GM23338 (cell line): ENCODE results near the gene DGLUCY. TPM values are rescaled to one million over a fixed set of nuclear protein-coding genes. Genes with fewer than 3 reads are reported as not detected.

ENCODE experiments used
- ATAC-seq: fragments of 200-7000 bp; cut with Tn5 transposase; 3 replicates; pipeline ENCODE4 v1.9.1; 2020
- DNase-seq: peaks from one replicate; pipeline ENCODE4 v3.0.0-alpha.2; 2015; ENCODE audit warnings: low spot score
- H2AFZ ChIP-seq: fragments of 200-600 bp; sonication (generic); 2 replicates; pipeline ENCODE4 v1.8.0; 2016; ENCODE audit warnings: antibody characterized with exemption, mild to moderate bottlenecking, moderate library complexity
- H3F3A ChIP-seq: fragments of 200-600 bp; sonication (generic); replicated peaks from 2 replicates; pipeline ENCODE4 v1.8.0; 2017; ENCODE audit warnings: antibody characterized with exemption, mixed run types, low read depth
- H3K27ac ChIP-seq: fragments of 200-600 bp; sonication (generic); 2 replicates; pipeline ENCODE4 v1.6.1; 2016; ENCODE audit warnings: low read depth
- H3K27me3 ChIP-seq: fragments of 200-600 bp; sonication (generic); 2 replicates; pipeline ENCODE4 v1.8.0; 2016; ENCODE audit warnings: mild to moderate bottlenecking, mixed run types, moderate library complexity; ENCODE audit not compliant: insufficient read depth
- H3K36me3 ChIP-seq: fragments of 200-600 bp; sonication (generic); 2 replicates; pipeline ENCODE4 v1.8.0; 2016; ENCODE audit warnings: mild to moderate bottlenecking; ENCODE audit not compliant: insufficient read depth
- H3K4me1 ChIP-seq: fragments of 200-600 bp; sonication (generic); 2 replicates; pipeline ENCODE4 v1.8.0; 2016; ENCODE audit warnings: mild to moderate bottlenecking, moderate library complexity; ENCODE audit not compliant: insufficient read depth
- H3K4me2 ChIP-seq: fragments of 200-600 bp; sonication (generic); 2 replicates; pipeline ENCODE4 v1.7.1; 2017; ENCODE audit warnings: mixed run types
- H3K4me3 ChIP-seq: fragments of 200-600 bp; sonication (generic); 2 replicates; pipeline ENCODE4 v1.6.1; 2016; ENCODE audit warnings: mixed run types
- H3K79me2 ChIP-seq: fragments of 200-600 bp; sonication (generic); replicated peaks from 2 replicates; pipeline ENCODE4 v1.8.0; 2017; ENCODE audit warnings: mild to moderate bottlenecking; ENCODE audit not compliant: insufficient read depth
- H3K9me2 ChIP-seq: fragments of 200-600 bp; sonication (generic); 2 replicates; pipeline ENCODE4 v1.8.0; 2017; ENCODE audit not compliant: insufficient read depth
- H4K20me1 ChIP-seq: fragments of 200-600 bp; sonication (generic); replicated peaks from 2 replicates; pipeline ENCODE4 v1.8.0; 2017; ENCODE audit warnings: mild to moderate bottlenecking; ENCODE audit not compliant: insufficient read depth
- H3K27ac Mint-ChIP-seq: 2 replicates; pipeline ENCODE4 v1.8.0; 2020; ENCODE audit warnings: inconsistent platforms, mild to moderate bottlenecking, moderate library complexity, mixed read lengths
- H3K27me3 Mint-ChIP-seq: 3 replicates; pipeline ENCODE4 v1.8.0; 2022; ENCODE audit warnings: low read depth, mild to moderate bottlenecking, moderate library complexity, mixed read lengths, inconsistent platforms; ENCODE audit not compliant: insufficient read depth, poor library complexity
- H3K36me3 Mint-ChIP-seq: 3 replicates; pipeline ENCODE4 v1.8.0; 2021; ENCODE audit warnings: low read depth, mild to moderate bottlenecking, inconsistent platforms, moderate library complexity, mixed read lengths
- H3K4me1 Mint-ChIP-seq: 3 replicates; pipeline ENCODE4 v1.8.0; 2020; ENCODE audit warnings: mild to moderate bottlenecking, inconsistent platforms, mixed read lengths
- H3K4me3 Mint-ChIP-seq: 3 replicates; pipeline ENCODE4 v1.8.0; 2021; ENCODE audit warnings: moderate library complexity, mild to moderate bottlenecking, inconsistent platforms, mixed read lengths
- H3K9me3 Mint-ChIP-seq: 3 replicates; pipeline ENCODE4 v1.8.0; 2020; ENCODE audit warnings: moderate library complexity, mild to moderate bottlenecking, inconsistent platforms, mixed read lengths
- CREB1 ChIP-seq: fragments of 250-450 bp; sonication (Bioruptor Pico); IDR thresholded peaks from 2 replicates; pipeline ENCODE4 v1.5.0; 2020; ENCODE audit warnings: low read depth, mild to moderate bottlenecking, moderate library complexity
- EZH2 ChIP-seq: fragments of 200-600 bp; sonication (generic); IDR thresholded peaks from one replicate; pipeline ENCODE4 v1.8.0; 2017; ENCODE audit warnings: antibody characterized with exemption, mild to moderate bottlenecking, low read depth; ENCODE audit not compliant: unreplicated experiment
- EZH2phosphoT487 ChIP-seq: fragments of 200-600 bp; sonication (generic); IDR thresholded peaks from one replicate; pipeline ENCODE4 v1.8.1; 2018; ENCODE audit warnings: antibody characterized with exemption; ENCODE audit not compliant: unreplicated experiment
- JUNB ChIP-seq: IDR thresholded peaks from one replicate; pipeline ENCODE4 v1.6.1; 2016; ENCODE audit warnings: antibody characterized with exemption; ENCODE audit not compliant: unreplicated experiment
- NANOG ChIP-seq: IDR thresholded peaks from 2 replicates; pipeline ENCODE4 v1.6.1; 2016; ENCODE audit warnings: antibody characterized with exemption, borderline replicate concordance
- POLR2AphosphoS5 ChIP-seq: IDR thresholded peaks from 2 replicates; pipeline ENCODE4 v1.6.1; 2016; ENCODE audit warnings: antibody characterized with exemption, low read depth
- STAT1 ChIP-seq: IDR thresholded peaks from one replicate; pipeline ENCODE4 v1.6.1; 2016; ENCODE audit warnings: antibody characterized with exemption; ENCODE audit not compliant: unreplicated experiment
- ZNF114 ChIP-seq: fragments of 250-450 bp; sonication (Bioruptor Pico); IDR thresholded peaks from 2 replicates; pipeline ENCODE4 v1.5.0; 2020; ENCODE audit warnings: mild to moderate bottlenecking, moderate library complexity
- ZNF331 ChIP-seq: fragments of 250-450 bp; sonication (Bioruptor Pico); IDR thresholded peaks from 2 replicates; pipeline ENCODE4 v1.5.0; 2020; ENCODE audit warnings: low read depth, mild to moderate bottlenecking, moderate library complexity
- polyA plus RNA-seq: library from polyadenylated mRNA; unstranded; fragments of >200 nt; fragmentation: Nextera tagmentation; extraction: Ambion mirVana; gene quantifications from 2 replicates; pipeline ENCODE4 v1.2.1, GENCODE V29; 2016
- total RNA-seq: library from RNA; depleted of rRNA; stranded (reverse); fragments of >200 nt; shearing (Covaris generic); gene quantifications from 2 replicates; pipeline ENCODE4 v1.2.3, GENCODE V29; 2014
- TF ChIP-seq, protein P1 (sequence below), 2 experiments: fragments of 200-600 bp in 1 of 2; sonication (generic) in 1 of 2; conservative IDR thresholded peaks; 2 replicates each; pipeline versions ENCODE4 v1.5.1 to v1.6.1; 2016 to 2017; ENCODE audit warnings: antibody characterized with exemption in 2 of 2, low read depth in 2 of 2, mild to moderate bottlenecking in 2 of 2, moderate library complexity in 1 of 2
- TF ChIP-seq, protein P2 (sequence below): IDR thresholded peaks from one replicate; pipeline ENCODE4 v1.6.1; 2018; ENCODE audit warnings: antibody characterized with exemption; ENCODE audit not compliant: unreplicated experiment
- TF ChIP-seq, protein P3 (sequence below): IDR thresholded peaks from 2 replicates; pipeline ENCODE4 v1.6.1; 2016; ENCODE audit warnings: antibody characterized with exemption
- TF ChIP-seq, protein P4 (sequence below): fragments of 250-450 bp; sonication (Bioruptor Pico); IDR thresholded peaks from 2 replicates; pipeline ENCODE4 v1.5.0; 2020; ENCODE audit warnings: mild to moderate bottlenecking, moderate library complexity

Gene DGLUCY
- total and polyA plus RNA-seq, 2 experiments from 2014 or later, result 14.6 to 31.6 TPM

DNA sequence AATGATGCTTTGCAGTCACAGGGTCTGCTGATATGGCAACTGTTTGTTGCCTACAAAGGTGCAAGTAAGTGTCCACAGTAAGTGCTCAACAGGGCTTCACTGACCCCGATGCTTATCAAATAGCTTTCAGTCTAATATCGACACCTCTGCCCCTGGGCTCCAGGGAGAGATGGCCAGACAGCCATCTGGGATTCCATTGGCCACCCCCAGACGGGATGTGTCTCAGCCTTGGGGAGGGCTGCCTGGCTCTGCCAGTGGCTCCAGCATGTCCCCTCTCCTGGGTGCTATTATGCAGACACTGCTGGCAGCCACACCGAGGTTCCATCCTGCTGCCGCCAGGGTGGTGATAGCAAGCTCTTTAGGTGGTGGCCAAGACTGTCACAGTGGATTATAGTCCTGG, 57.4 kb downstream of the DGLUCY start:
- ATAC-seq (no peak), DNase-seq (no peak)
- H3F3A ChIP-seq, result no peaks in the 10 kb centered on the region
- no peak overlapping the region for H2AFZ ChIP-seq
- H3K4me1 ChIP-seq, result no peaks in the 10 kb centered on the region
- no peak overlapping the region for H3K4me3 ChIP-seq
- no peak overlapping the region for H3K27ac ChIP-seq
- Mint-ChIP-seq H3K9me3 (no peaks in the 10 kb centered on the region), H3K4me3 (no peak overlapping the region), H3K4me1 (no peaks in the 10 kb centered on the region; the same call in 2 of the 3 replicates), H3K27ac (no peak overlapping the region), H3K27me3 (peaks cover 3% of the 10 kb centered on the region), H3K36me3 (peaks cover 7% of the 10 kb centered on the region; the same call in 2 of the 3 replicates)
- no peaks in the 10 kb centered on the region for H3K36me3 ChIP-seq
- TF ChIP-seq ZNF114 (CRISPR knock-in tag) (no peak), ZNF331 (CRISPR knock-in tag) (no peak), JUNB (no peak), NANOG (no peak), CREB1 (CRISPR knock-in tag) (no peak), POLR2AphosphoS5 (no peak), EZH2phosphoT487 (no peak), EZH2 (no peak), STAT1 (no peak)
- TF ChIP-seq, protein P1, sequence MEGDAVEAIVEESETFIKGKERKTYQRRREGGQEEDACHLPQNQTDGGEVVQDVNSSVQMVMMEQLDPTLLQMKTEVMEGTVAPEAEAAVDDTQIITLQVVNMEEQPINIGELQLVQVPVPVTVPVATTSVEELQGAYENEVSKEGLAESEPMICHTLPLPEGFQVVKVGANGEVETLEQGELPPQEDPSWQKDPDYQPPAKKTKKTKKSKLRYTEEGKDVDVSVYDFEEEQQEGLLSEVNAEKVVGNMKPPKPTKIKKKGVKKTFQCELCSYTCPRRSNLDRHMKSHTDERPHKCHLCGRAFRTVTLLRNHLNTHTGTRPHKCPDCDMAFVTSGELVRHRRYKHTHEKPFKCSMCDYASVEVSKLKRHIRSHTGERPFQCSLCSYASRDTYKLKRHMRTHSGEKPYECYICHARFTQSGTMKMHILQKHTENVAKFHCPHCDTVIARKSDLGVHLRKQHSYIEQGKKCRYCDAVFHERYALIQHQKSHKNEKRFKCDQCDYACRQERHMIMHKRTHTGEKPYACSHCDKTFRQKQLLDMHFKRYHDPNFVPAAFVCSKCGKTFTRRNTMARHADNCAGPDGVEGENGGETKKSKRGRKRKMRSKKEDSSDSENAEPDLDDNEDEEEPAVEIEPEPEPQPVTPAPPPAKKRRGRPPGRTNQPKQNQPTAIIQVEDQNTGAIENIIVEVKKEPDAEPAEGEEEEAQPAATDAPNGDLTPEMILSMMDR (conservative IDR thresholded peaks at IDR 0.05; ENCODE audit: low read depth in 2 of 2), result no peak
- TF ChIP-seq, protein P2, sequence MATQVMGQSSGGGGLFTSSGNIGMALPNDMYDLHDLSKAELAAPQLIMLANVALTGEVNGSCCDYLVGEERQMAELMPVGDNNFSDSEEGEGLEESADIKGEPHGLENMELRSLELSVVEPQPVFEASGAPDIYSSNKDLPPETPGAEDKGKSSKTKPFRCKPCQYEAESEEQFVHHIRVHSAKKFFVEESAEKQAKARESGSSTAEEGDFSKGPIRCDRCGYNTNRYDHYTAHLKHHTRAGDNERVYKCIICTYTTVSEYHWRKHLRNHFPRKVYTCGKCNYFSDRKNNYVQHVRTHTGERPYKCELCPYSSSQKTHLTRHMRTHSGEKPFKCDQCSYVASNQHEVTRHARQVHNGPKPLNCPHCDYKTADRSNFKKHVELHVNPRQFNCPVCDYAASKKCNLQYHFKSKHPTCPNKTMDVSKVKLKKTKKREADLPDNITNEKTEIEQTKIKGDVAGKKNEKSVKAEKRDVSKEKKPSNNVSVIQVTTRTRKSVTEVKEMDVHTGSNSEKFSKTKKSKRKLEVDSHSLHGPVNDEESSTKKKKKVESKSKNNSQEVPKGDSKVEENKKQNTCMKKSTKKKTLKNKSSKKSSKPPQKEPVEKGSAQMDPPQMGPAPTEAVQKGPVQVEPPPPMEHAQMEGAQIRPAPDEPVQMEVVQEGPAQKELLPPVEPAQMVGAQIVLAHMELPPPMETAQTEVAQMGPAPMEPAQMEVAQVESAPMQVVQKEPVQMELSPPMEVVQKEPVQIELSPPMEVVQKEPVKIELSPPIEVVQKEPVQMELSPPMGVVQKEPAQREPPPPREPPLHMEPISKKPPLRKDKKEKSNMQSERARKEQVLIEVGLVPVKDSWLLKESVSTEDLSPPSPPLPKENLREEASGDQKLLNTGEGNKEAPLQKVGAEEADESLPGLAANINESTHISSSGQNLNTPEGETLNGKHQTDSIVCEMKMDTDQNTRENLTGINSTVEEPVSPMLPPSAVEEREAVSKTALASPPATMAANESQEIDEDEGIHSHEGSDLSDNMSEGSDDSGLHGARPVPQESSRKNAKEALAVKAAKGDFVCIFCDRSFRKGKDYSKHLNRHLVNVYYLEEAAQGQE, result no peak
- TF ChIP-seq, protein P3, sequence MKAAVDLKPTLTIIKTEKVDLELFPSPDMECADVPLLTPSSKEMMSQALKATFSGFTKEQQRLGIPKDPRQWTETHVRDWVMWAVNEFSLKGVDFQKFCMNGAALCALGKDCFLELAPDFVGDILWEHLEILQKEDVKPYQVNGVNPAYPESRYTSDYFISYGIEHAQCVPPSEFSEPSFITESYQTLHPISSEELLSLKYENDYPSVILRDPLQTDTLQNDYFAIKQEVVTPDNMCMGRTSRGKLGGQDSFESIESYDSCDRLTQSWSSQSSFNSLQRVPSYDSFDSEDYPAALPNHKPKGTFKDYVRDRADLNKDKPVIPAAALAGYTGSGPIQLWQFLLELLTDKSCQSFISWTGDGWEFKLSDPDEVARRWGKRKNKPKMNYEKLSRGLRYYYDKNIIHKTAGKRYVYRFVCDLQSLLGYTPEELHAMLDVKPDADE, result no peak
- TF ChIP-seq, protein P4, sequence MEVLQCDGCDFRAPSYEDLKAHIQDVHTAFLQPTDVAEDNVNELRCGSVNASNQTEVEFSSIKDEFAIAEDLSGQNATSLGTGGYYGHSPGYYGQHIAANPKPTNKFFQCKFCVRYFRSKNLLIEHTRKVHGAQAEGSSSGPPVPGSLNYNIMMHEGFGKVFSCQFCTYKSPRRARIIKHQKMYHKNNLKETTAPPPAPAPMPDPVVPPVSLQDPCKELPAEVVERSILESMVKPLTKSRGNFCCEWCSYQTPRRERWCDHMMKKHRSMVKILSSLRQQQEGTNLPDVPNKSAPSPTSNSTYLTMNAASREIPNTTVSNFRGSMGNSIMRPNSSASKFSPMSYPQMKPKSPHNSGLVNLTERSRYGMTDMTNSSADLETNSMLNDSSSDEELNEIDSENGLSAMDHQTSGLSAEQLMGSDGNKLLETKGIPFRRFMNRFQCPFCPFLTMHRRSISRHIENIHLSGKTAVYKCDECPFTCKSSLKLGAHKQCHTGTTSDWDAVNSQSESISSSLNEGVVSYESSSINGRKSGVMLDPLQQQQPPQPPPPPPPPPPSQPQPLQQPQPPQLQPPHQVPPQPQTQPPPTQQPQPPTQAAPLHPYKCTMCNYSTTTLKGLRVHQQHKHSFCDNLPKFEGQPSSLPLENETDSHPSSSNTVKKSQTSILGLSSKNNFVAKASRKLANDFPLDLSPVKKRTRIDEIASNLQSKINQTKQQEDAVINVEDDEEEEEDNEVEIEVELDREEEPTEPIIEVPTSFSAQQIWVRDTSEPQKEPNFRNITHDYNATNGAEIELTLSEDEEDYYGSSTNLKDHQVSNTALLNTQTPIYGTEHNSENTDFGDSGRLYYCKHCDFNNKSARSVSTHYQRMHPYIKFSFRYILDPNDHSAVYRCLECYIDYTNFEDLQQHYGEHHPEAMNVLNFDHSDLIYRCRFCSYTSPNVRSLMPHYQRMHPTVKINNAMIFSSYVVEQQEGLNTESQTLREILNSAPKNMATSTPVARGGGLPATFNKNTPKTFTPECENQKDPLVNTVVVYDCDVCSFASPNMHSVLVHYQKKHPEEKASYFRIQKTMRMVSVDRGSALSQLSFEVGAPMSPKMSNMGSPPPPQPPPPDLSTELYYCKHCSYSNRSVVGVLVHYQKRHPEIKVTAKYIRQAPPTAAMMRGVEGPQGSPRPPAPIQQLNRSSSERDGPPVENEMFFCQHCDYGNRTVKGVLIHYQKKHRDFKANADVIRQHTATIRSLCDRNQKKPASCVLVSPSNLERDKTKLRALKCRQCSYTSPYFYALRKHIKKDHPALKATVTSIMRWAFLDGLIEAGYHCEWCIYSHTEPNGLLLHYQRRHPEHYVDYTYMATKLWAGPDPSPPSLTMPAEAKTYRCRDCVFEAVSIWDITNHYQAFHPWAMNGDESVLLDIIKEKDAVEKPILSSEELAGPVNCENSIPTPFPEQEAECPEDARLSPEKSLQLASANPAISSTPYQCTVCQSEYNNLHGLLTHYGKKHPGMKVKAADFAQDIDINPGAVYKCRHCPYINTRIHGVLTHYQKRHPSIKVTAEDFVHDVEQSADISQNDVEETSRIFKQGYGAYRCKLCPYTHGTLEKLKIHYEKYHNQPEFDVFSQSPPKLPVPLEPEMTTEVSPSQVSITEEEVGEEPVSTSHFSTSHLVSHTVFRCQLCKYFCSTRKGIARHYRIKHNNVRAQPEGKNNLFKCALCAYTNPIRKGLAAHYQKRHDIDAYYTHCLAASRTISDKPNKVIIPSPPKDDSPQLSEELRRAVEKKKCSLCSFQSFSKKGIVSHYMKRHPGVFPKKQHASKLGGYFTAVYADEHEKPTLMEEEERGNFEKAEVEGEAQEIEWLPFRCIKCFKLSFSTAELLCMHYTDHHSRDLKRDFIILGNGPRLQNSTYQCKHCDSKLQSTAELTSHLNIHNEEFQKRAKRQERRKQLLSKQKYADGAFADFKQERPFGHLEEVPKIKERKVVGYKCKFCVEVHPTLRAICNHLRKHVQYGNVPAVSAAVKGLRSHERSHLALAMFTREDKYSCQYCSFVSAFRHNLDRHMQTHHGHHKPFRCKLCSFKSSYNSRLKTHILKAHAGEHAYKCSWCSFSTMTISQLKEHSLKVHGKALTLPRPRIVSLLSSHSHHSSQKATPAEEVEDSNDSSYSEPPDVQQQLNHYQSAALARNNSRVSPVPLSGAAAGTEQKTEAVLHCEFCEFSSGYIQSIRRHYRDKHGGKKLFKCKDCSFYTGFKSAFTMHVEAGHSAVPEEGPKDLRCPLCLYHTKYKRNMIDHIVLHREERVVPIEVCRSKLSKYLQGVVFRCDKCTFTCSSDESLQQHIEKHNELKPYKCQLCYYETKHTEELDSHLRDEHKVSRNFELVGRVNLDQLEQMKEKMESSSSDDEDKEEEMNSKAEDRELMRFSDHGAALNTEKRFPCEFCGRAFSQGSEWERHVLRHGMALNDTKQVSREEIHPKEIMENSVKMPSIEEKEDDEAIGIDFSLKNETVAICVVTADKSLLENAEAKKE (CRISPR knock-in tag), result no peak
- no peaks in the 10 kb centered on the region for H3K27me3 ChIP-seq
- no peaks in the 10 kb centered on the region for H3K9me2 ChIP-seq
- no peaks in the 10 kb centered on the region for H3K79me2 ChIP-seq
- no peaks in the 10 kb centered on the region for H4K20me1 ChIP-seq
- H3K4me2 ChIP-seq, result no peak overlapping the region
